ENCODE results near the gene CRTAC1. TPM values are rescaled to one million over a fixed set of nuclear protein-coding genes. Genes with fewer than 3 reads are reported as not detected.
A peak's percentile ranks its signal among the peaks of the same experiment; 100 is the strongest.

The CRTAC1 gene
- polyA plus RNA-seq, 1 donor (not counting 4 experiments of a cell fraction or from before 2014, with no cell fraction given): not detected

DNA sequence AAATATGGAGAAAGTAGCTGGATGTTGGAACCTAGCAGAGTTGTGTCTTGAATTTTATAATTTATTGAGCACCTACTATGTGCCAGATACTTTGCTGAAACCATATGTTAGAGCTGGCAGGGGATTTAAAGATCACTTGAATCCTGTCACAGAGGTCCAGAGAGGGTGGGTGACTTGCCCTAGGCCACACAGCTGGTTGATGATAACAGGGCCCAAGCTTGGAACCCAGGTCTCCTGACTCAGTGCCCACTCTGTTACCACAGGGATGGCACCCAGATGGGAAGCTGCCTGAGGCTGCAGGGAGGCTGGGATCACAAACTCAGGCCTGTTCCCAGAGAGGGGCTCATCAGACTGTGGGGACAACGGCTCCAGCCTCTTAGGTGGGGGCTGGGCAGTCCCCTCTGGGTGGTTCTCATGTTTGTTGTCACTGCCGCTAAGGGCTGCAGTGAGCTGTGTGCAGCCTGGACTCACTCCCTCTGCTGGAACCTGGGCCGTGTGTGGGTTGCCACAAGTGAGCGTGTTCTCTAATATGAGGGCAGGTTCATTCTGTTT lies 162.2 kb downstream of the CRTAC1 start:
- dilution Hi-C loops (cut with MboI; ENCODE audit: extremely low pct_ligation_motif_present, low sequenced_read_pairs): loop anchor here (25.0 kb wide), 1 partner anchor 106 kb away; the partner anchor contains the start of gene SFRP5
- no peak overlapping the region for H3K9ac ChIP-seq (ENCODE audit: control insufficient read depth, extremely low read depth, insufficient read depth, low read length)
- H2AFZ ChIP-seq (ENCODE audit: control insufficient read depth, low read length): no peak overlapping the region
- no peaks in the 10 kb centered on the region for H3K79me2 ChIP-seq (ENCODE audit: control insufficient read depth, insufficient read depth, low read length)
- no peaks in the 10 kb centered on the region for H3K9me3 ChIP-seq (ENCODE audit: control insufficient read depth, low read depth, low read length)
- H3K27ac ChIP-seq (ENCODE audit: control insufficient read depth, insufficient read depth, low read length): no peak overlapping the region
- TF ChIP-seq, protein P1, sequence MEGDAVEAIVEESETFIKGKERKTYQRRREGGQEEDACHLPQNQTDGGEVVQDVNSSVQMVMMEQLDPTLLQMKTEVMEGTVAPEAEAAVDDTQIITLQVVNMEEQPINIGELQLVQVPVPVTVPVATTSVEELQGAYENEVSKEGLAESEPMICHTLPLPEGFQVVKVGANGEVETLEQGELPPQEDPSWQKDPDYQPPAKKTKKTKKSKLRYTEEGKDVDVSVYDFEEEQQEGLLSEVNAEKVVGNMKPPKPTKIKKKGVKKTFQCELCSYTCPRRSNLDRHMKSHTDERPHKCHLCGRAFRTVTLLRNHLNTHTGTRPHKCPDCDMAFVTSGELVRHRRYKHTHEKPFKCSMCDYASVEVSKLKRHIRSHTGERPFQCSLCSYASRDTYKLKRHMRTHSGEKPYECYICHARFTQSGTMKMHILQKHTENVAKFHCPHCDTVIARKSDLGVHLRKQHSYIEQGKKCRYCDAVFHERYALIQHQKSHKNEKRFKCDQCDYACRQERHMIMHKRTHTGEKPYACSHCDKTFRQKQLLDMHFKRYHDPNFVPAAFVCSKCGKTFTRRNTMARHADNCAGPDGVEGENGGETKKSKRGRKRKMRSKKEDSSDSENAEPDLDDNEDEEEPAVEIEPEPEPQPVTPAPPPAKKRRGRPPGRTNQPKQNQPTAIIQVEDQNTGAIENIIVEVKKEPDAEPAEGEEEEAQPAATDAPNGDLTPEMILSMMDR (optimal IDR thresholded peaks at IDR 0.05 in 1 of 3, IDR thresholded peaks at IDR 0.05 in 1 of 3, conservative IDR thresholded peaks at IDR 0.05 in 1 of 3; ENCODE audit: extremely low read depth in 1 of 3, insufficient read depth in 2 of 3, low read length in 3 of 3): peak in 2 of 3 experiments; percentile 16 to 74
- TF ChIP-seq EZH2 (IDR thresholded peaks at IDR 0.05; ENCODE audit: low read length): no peak
- H3K36me3 ChIP-seq (ENCODE audit: control insufficient read depth in 2 of 2, extremely low read depth in 1 of 2, insufficient read depth in 2 of 2, low read length in 2 of 2): peaks cover 0 to 1% of the 10 kb centered on the region in 2 experiments
- H3K4me1 ChIP-seq (ENCODE audit: control insufficient read depth, extremely low read depth, insufficient read depth, low read length): peaks cover 8% of the 10 kb centered on the region
- H3K4me2 ChIP-seq (ENCODE audit: control insufficient read depth, extremely low read depth, insufficient read depth, low read depth, low read length): no peak overlapping the region
- FAIRE-seq: no peak
- no peaks in the 10 kb centered on the region for H3K27me3 ChIP-seq (ENCODE audit: control insufficient read depth, extremely low read depth, insufficient read depth, low read length)
- H4K20me1 ChIP-seq (ENCODE audit: control insufficient read depth, extremely low read depth, insufficient read depth, low read length): no peaks in the 10 kb centered on the region
- DNase-seq (ENCODE audit: low read depth, low spot score): no peak
- no peaks in the 10 kb centered on the region for H3K9me1 ChIP-seq (ENCODE audit: control insufficient read depth, extremely low read depth, insufficient read depth, low read length)
- no peak overlapping the region for H3K4me3 ChIP-seq (ENCODE audit: control insufficient read depth in 2 of 3, extremely low read depth in 1 of 3, insufficient read depth in 2 of 3, low read depth in 1 of 3, low read length in 3 of 3)

DNA sequence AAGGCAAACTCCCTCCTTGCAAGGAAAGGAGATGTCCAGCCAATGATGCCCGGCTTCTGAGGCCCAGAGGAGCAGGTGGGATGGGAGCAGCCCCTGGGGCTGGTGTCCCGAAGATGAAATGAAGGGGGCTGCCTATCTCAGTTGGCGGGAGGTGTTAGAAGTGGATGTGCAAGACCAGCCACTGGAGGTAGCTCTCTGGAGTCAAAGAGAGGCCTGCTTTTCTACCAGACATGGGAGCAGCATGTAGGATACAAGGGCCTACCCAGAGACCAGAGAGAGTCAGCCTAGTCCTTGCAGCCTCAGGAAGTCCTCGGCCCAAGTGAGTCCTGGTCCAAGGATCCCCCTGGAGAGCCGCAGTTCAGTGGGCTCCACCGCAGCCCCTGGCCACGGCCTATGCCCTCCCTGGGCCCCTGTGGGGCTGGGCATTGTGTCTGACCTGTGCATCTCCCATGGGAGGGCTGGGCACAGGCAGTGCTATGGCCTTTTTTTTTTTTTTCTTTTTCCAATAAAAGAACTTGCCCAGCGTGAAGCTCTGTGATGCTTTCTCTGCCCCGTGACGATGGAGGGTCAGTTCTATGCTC lies 163.1 kb downstream of the CRTAC1 start:
- Histone ChIP-seq H3K36me3 (ENCODE audit: control insufficient read depth in 2 of 2, extremely low read depth in 1 of 2, insufficient read depth in 2 of 2, low read length in 2 of 2) (peaks cover 0 to 1% of the 10 kb centered on the region in 2 experiments), H3K27ac (ENCODE audit: control insufficient read depth, insufficient read depth, low read length) (no peak overlapping the region), H3K9me3 (ENCODE audit: control insufficient read depth, low read depth, low read length) (no peaks in the 10 kb centered on the region), H3K4me3 (ENCODE audit: control insufficient read depth in 2 of 3, extremely low read depth in 1 of 3, insufficient read depth in 2 of 3, low read depth in 1 of 3, low read length in 3 of 3) (no peak overlapping the region), H4K20me1 (ENCODE audit: control insufficient read depth, extremely low read depth, insufficient read depth, low read length) (no peaks in the 10 kb centered on the region), H3K9ac (ENCODE audit: control insufficient read depth, extremely low read depth, insufficient read depth, low read length) (no peak overlapping the region), H3K9me1 (ENCODE audit: control insufficient read depth, extremely low read depth, insufficient read depth, low read length) (no peaks in the 10 kb centered on the region), H3K79me2 (ENCODE audit: control insufficient read depth, insufficient read depth, low read length) (no peaks in the 10 kb centered on the region), H3K4me2 (ENCODE audit: control insufficient read depth, extremely low read depth, insufficient read depth, low read depth, low read length) (no peak overlapping the region), H2AFZ (ENCODE audit: control insufficient read depth, low read length) (no peak overlapping the region), H3K4me1 (ENCODE audit: control insufficient read depth, extremely low read depth, insufficient read depth, low read length) (peaks cover 8% of the 10 kb centered on the region), H3K27me3 (ENCODE audit: control insufficient read depth, extremely low read depth, insufficient read depth, low read length) (no peaks in the 10 kb centered on the region)
- DNase-seq (ENCODE audit: low read depth, low spot score) (no peak), FAIRE-seq (no peak)
- no peak for TF ChIP-seq EZH2 (IDR thresholded peaks at IDR 0.05; ENCODE audit: low read length)
- TF ChIP-seq, protein P1 (optimal IDR thresholded peaks at IDR 0.05 in 1 of 3, IDR thresholded peaks at IDR 0.05 in 1 of 3, conservative IDR thresholded peaks at IDR 0.05 in 1 of 3; ENCODE audit: extremely low read depth in 1 of 3, insufficient read depth in 2 of 3, low read length in 3 of 3): no peak
- dilution Hi-C loops (cut with MboI; ENCODE audit: extremely low pct_ligation_motif_present, low sequenced_read_pairs): loop anchor here (25.0 kb wide), 1 partner anchor 105 kb away; the partner anchor contains the start of gene SFRP5

All from keratinocyte (primary cell).